HepG2 (cell line): ENCODE results near the gene SLF1. TPM values are rescaled to one million over a fixed set of nuclear protein-coding genes. Genes with fewer than 3 reads are reported as not detected.

Source experiments
- ATAC-seq: fragments of 200-7000 bp; cut with Tn5 transposase; 3 replicates; pipeline ENCODE4 v1.9.1; 2020; ENCODE audit warnings: mild to moderate bottlenecking, moderate library complexity
- BruUV-seq: library from RNA; stranded (reverse); fragments of 400-500 nt; replicated peaks from 2 replicates; lab custom pipeline; 2021; lab: Mats Ljungman, UMichigan
- CTCF ChIA-PET: fragments of 300-600 bp; formaldehyde crosslinking; extraction: SDS; loops from one replicate; lab custom pipeline; 2021; ENCODE audit warnings: low total read pairs, inconsistent platforms, low intra/inter-chr PET ratio; lab: Yijun Ruan, JAX
- POLR2A ChIA-PET: fragments of 350-600 bp; sonication (Branson Sonifier 250); formaldehyde crosslinking; loops from one replicate; lab custom pipeline; 2020; ENCODE audit warnings: antibody characterized with exemption, inconsistent platforms; lab: Yijun Ruan, JAX
- DNase-seq: peaks from one replicate; pipeline ENCODE4 v3.0.0-alpha.2; 2015; ENCODE audit warnings: low spot score
- FAIRE-seq: peaks from 3 replicates; lab custom pipeline; 2011; peaks lifted over from hg19 to GRCh38; lab: Jason Lieb, UNC
- H2AFZ ChIP-seq: one replicate; pipeline ENCODE4 v1.6.1; 2011; ENCODE audit warnings: low read length, inconsistent platforms
- H3K27ac ChIP-seq: fragments of 300-600 bp; 3 replicates; pipeline ENCODE4 v1.8.0; 2011; ENCODE audit warnings: mixed run types, mild to moderate bottlenecking, mixed read lengths, low read length, inconsistent platforms; ENCODE audit not compliant: insufficient read depth; ENCODE audit errors: extremely low read length
- H3K27me3 ChIP-seq, 2 experiments: fragments of 200-600 bp in 1 of 2; 2 replicates in 1 of 2; 3 replicates in 1 of 2; pipeline versions ENCODE4 v1.6.0 to v1.8.0; 2011; ENCODE audit warnings: low read length in 2 of 2, mild to moderate bottlenecking in 2 of 2, moderate library complexity in 2 of 2, inconsistent platforms in 1 of 2; ENCODE audit not compliant: insufficient read depth in 2 of 2, control insufficient read depth in 1 of 2
- H3K36me3 ChIP-seq, 2 experiments: fragments of 200-600 bp in 1 of 2; replicated peaks in 1 of 2; 2 replicates in 1 of 2; 3 replicates in 1 of 2; pipeline versions ENCODE4 v1.5.1 to v1.8.0; 2011; ENCODE audit warnings: low read length in 2 of 2, inconsistent platforms in 1 of 2; ENCODE audit not compliant: insufficient read depth in 2 of 2, control insufficient read depth in 1 of 2
- H3K4me1 ChIP-seq: 2 replicates; pipeline ENCODE4 v1.5.1; 2012; ENCODE audit warnings: low read length, inconsistent platforms; ENCODE audit not compliant: insufficient read depth
- H3K4me2 ChIP-seq: 2 replicates; pipeline ENCODE4 v1.6.0; 2011; ENCODE audit warnings: low read depth, low read length, inconsistent platforms
- H3K4me3 ChIP-seq, 3 experiments: fragments of 200-600 bp in 1 of 3; sonication (generic), shearing (Covaris generic) in 1 of 3; replicated peaks in 1 of 3; 2 replicates each; pipeline ENCODE4 v1.5.1; 2011 to 2016; ENCODE audit warnings: low read length in 3 of 3, inconsistent platforms in 2 of 3, low read depth in 2 of 3, mild to moderate bottlenecking in 2 of 3, control low read depth in 1 of 3, mixed read lengths in 1 of 3; ENCODE audit not compliant: insufficient read depth in 1 of 3
- H3K79me2 ChIP-seq: one replicate; pipeline ENCODE4 v1.6.1; 2011; ENCODE audit warnings: low read length, inconsistent platforms; ENCODE audit not compliant: insufficient read depth
- H3K9ac ChIP-seq: 2 replicates; pipeline ENCODE4 v1.6.0; 2011; ENCODE audit warnings: mild to moderate bottlenecking, low read depth, low read length, inconsistent platforms; ENCODE audit not compliant: insufficient read depth
- H3K9me3 ChIP-seq: 2 replicates; pipeline ENCODE4 v1.5.1; 2012; ENCODE audit warnings: mild to moderate bottlenecking, low read length
- H4K20me1 ChIP-seq: 2 replicates; pipeline ENCODE4 v1.6.0; 2011; ENCODE audit warnings: inconsistent platforms, mild to moderate bottlenecking, low read length, moderate library complexity; ENCODE audit not compliant: insufficient read depth
- ASH2L ChIP-seq: fragments of 300-600, 200-600 bp; sonication (generic); IDR thresholded peaks from 2 replicates; pipeline ENCODE4 v1.7.0; 2017; ENCODE audit warnings: low read depth, mild to moderate bottlenecking, moderate library complexity, mixed read lengths, low read length; ENCODE audit not compliant: insufficient read length
- CAMTA2 ChIP-seq: sonication (generic); formaldehyde crosslinking; IDR thresholded peaks from 2 replicates; pipeline ENCODE4 v1.4.0; 2020; ENCODE audit warnings: mild to moderate bottlenecking, missing genetic modification reagents, borderline replicate concordance
- FOXM1 ChIP-seq: sonication (generic); formaldehyde crosslinking; IDR thresholded peaks from 2 replicates; pipeline ENCODE4 v1.5.0; 2020; ENCODE audit warnings: missing genetic modification reagents
- KAT8 ChIP-seq: IDR thresholded peaks from 2 replicates; pipeline ENCODE4 v1.6.1; 2016; ENCODE audit warnings: missing genetic modification reagents, missing compliant biosample characterization
- NFATC3 ChIP-seq: sonication (generic); formaldehyde crosslinking; IDR thresholded peaks from 2 replicates; pipeline ENCODE4 v1.5.1; 2020; ENCODE audit warnings: mild to moderate bottlenecking, missing genetic modification reagents
- RARG ChIP-seq: sonication (generic); formaldehyde crosslinking; IDR thresholded peaks from 2 replicates; pipeline ENCODE4 v1.4.0; 2020; ENCODE audit warnings: low read depth, mild to moderate bottlenecking, missing genetic modification reagents
- SP5 ChIP-seq: IDR thresholded peaks from 2 replicates; pipeline ENCODE4 v1.6.1; 2016; ENCODE audit warnings: low read depth, borderline replicate concordance
- TFDP2 ChIP-seq: sonication (generic); formaldehyde crosslinking; IDR thresholded peaks from 2 replicates; pipeline ENCODE4 v1.4.0; 2020; ENCODE audit warnings: missing genetic modification reagents
- ZFP36L2 ChIP-seq: sonication (generic); formaldehyde crosslinking; IDR thresholded peaks from 2 replicates; pipeline ENCODE4 v1.4.0; 2020; ENCODE audit warnings: missing genetic modification reagents
- ZNF672 ChIP-seq: sonication (generic); formaldehyde crosslinking; IDR thresholded peaks from 2 replicates; pipeline ENCODE4 v1.8.1; 2022; ENCODE audit warnings: missing genetic modification reagents
- WGBS: methylation state at CpG from one replicate; pipeline ENCODE4 v1.1.6; 2017; ENCODE audit warnings: low lambda C conversion rate; 5-methylcytosine and 5-hydroxymethylcytosine counted together
- in situ Hi-C: cut with HindIII; loops from 2 replicates; pipeline ENCODE4 v1.10.0; 2017; ENCODE audit warnings: low pct_unique_long_range_greater_than_20kb; ENCODE audit not compliant: extremely low pct_ligation_motif_present
- intact Hi-C: fragments of 100-400 bp; cut with micrococcal nuclease; formaldehyde crosslinking; loops from one replicate; pipeline ENCODE4 v1.10.0; 2022; ENCODE audit not compliant: unreplicated experiment
- polyA plus RNA-seq, 8 experiments: library from polyadenylated mRNA; depleted of rRNA in 3 of 8; stranded (reverse) in 7 of 8; unstranded in 1 of 8; fragments of >200 nt; fragmentation: Illumina TruSeq in 4 of 8; extraction: Trizol in 4 of 8; gene quantifications; 2 replicates each; pipeline versions ENCODE4 v1.2.1 to v1.2.3, GENCODE V29; 2011 to 2016; ENCODE audit warnings: low read depth in 4 of 8, missing spikeins in 1 of 8, mixed read lengths in 1 of 8; ENCODE audit not compliant: insufficient read depth in 1 of 8
- total RNA-seq, 5 experiments: library from RNA; depleted of rRNA; stranded (reverse); fragments of >200 nt; fragmentation: Illumina TruSeq; extraction: Trizol; gene quantifications; 2 replicates each; pipeline ENCODE4 v1.2.3, GENCODE V29; 2016; ENCODE audit warnings: low read depth in 1 of 5

Gene SLF1
- total and polyA plus RNA-seq, 2 of the 13 experiments (the other 11 are each of a cell fraction or from before 2014, with no cell fraction given): 2.1 to 9.1 TPM

- no peaks in the 10 kb centered on the region for H3K9me3 ChIP-seq
- no peak overlapping the region for H3K4me2 ChIP-seq
- H3K27ac ChIP-seq: no peak overlapping the region
- H3K36me3 ChIP-seq: 0 out of 5 replicates have a peak, but pooled peaks cover 0 to 6% of the 10 kb centered on the region in 2 experiments
- no peaks in the 10 kb centered on the region for H3K79me2 ChIP-seq
- intact Hi-C loops: no loop called here
- 94% methylated on average over 2 of the region's 2 CpGs for WGBS
- no peak overlapping the region for H3K4me3 ChIP-seq
- BruUV-seq: no TSS peak
- in situ Hi-C loops: no loop called here
- H3K9ac ChIP-seq: no peak overlapping the region
- FAIRE-seq: no peak
- H2AFZ ChIP-seq: no peak overlapping the region
- H3K27me3 ChIP-seq: no peaks in the 10 kb centered on the region
- no peak for ATAC-seq
- ChIA-PET CTCF (no interaction called here), POLR2A (no interaction called here)
- no peak for DNase-seq
- no peaks in the 10 kb centered on the region for H3K4me1 ChIP-seq
- no peak for TF ChIP-seq NFATC3 (CRISPR knock-in tag)
- TF ChIP-seq RARG (CRISPR knock-in tag): no peak
- TF ChIP-seq ZNF672 (CRISPR knock-in tag): no peak
- TF ChIP-seq KAT8 (CRISPR knock-in tag): no peak
- TF ChIP-seq TFDP2: no peak
- no peak for TF ChIP-seq FOXM1
- TF ChIP-seq ZFP36L2 (CRISPR knock-in tag): no peak
- no peak for TF ChIP-seq CAMTA2
- no peak for TF ChIP-seq SP5 (CRISPR knock-in tag)
- no peak for TF ChIP-seq ASH2L
- H4K20me1 ChIP-seq: no peaks in the 10 kb centered on the region
Measured at GRCh38 chr5:94699562-94699961, 81.1 kb downstream of the SLF1 start.
